GM23248 (cell line): ENCODE results near the gene SART3.

Experiments used
- EZH2 ChIP-seq: fragments of 200-600 bp; sonication (generic); IDR thresholded peaks from 2 replicates; pipeline ENCODE4 v1.6.1; 2018; ENCODE audit warnings: antibody characterized with exemption, mild to moderate bottlenecking; ENCODE audit not compliant: insufficient read depth, poor library complexity, severe bottlenecking
- EZH2phosphoT487 ChIP-seq: fragments of 200-600 bp; sonication (generic); IDR thresholded peaks from 2 replicates; pipeline ENCODE4 v1.6.1; 2018; ENCODE audit warnings: antibody characterized with exemption, moderate library complexity, mild to moderate bottlenecking, low read depth; ENCODE audit not compliant: insufficient read depth

GRCh38 chr12:108562348-108563135 is 1.6 kb upstream of the SART3 start, which contains the start of gene ISCU:
- no peak for TF ChIP-seq EZH2phosphoT487
- TF ChIP-seq EZH2, result no peak
